D341Med (cell line): ENCODE results near the gene TRAPPC12.

Experiments
- DNase-seq: peaks from one replicate; pipeline ENCODE4 v3.0.0; 2012; ENCODE audit warnings: low spot score

The TRAPPC12 gene

DNA sequence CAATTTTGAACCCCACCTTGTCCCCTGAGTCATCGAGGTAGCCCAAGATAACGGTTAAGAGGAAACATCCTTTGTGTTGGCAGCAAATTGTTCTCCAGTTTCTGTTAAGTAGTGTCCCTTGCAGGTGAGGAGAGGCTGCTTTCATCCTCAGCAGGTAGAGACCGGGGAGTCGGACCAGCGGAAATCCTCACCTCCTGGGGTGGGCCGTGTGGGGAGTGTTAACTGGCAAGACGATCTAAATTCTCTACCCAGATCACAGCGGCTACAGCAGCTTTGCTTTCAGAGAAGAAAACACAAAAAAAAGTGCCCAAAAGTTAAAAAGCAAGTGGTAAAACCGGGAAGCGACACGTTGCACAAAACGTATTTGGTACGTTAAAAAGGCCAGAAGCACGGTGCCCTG, 76.6 kb downstream of the TRAPPC12 start:
- no peak for DNase-seq

DNA sequence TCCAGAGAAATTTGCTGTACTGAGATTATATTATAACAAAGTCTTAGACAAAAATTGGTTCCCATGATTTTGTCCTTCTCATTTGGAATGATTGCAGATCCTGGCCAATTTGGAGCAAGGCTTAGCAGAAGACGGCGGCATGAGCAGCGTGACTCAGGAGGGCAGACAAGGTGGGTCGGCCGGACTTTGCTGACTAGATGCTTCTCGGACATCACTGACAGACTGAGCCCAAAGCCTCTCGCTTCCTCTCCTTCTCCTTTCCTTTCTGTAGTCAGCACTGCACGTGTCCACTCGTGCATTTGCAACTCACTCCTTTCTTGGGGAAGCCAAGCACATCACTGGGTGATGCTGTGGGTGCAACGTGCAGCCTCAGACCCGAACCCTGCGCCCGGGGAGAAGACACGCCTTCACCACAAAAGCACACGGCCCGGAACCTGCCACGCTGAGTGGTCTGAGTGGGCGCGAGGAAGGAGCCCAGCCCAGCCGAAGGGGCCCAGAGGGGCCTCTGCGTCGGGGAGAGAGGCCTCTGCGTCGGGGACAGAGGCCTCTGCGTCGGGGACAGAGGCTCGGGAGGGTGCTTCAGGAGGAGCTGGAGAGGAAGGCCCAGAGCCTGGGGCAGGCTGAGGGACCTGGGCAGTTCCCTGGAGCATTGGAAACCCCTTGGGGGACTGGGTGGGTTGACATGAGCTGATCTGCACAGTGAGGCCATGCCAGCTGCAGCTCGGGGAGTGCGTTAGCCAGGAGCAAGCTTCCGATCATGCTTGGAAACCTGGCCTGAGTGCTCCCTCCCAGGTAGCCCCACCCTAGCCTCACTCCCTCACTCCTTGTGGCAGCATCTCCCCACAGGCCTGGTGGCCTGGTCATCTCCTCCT, 78.3 kb downstream of the TRAPPC12 start:
- DNase-seq, result no peak

DNA sequence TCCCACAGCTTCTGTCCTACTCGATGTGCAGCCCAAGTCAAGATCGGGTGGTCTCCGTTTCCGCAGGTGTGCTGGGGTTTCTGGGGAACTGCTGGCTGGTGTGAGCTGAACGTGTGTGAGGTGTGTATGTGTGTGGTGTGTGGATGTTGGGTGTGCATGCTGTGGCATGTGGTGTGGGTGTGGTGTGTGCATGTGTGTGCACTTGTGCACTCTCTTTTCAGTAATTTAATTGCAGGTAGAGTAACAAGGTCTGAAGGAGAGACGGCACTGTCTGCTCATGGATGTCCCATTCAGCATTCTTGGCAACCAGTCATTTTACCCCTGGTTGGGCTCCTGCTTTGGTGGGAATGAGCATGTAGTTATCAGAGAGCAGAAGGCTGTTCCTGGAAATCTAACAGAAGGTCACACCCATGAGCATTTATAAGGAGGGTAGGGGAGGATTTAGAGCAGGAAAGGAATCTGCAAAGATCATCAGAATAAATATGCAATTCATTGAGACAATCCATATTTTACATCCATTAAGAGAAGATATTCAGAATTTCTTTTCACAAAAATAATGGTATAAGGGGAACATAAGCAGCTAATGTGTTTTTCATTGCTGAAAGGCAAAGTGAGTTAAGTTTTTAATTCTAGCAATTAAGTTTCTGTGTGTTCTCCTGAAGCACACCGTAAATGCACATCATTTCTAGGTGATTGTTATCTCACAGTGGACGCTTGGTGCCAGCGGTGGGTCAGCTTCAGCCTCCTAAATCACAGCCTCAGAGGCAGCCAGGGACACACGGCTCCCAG, 79.1 kb downstream of the TRAPPC12 start:
- no peak for DNase-seq

- DNase-seq, result no peak
Measured at GRCh38 chr2:3459185-3460015, 79.9 kb downstream of the TRAPPC12 start.

- DNase-seq, result no peak
Measured at GRCh38 chr2:3460156-3460555, 80.7 kb downstream of the TRAPPC12 start.

DNA sequence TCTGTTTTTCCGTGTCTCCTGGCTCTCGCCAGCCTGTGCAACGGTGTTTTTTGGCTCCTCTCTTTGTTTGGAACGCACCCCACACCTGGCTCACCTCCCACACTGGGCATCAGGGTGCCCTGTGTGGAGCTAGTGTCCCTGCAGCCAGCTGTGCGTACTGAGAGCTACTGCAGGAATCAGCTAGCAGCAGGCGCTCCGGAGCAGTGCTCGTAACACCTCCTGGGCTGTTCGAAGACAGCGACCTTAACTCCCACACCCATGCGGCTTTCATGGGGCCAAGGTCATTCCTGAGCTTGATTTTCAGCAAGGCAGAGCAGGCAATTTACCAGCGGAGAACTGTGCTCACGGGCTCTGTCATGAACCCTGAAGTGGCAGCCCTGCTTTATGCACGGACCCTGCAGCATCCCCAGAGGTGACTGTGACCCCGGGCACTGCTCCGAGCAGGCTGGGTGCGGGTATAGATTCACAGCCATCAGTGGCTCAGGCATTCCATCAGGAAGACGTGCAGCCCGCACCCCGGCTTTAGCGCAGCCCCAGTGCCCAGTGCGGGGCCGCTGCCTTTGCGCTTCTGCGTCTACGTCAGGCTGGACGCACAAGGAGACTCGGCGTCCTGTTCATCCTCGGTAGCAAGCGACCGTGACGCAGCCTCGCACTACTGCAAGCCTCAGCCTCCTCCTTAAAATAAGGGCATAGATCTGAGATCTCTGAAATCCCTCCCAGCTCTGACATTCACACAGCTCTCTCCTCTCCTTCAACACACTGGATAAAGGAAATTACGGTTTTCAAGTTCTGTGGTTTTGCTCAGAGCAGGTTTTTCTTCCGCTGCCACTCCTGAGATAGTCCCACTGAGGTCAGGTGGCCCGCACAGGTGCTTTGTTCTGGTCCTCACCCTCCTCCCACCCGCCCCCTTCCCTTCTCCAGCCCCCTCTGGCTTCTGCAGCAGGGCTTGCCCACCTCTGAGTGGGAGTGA, 81.6 kb downstream of the TRAPPC12 start:
- DNase-seq, result no peak

GRCh38 chr2:3461801-3462492, 82.5 kb downstream of the TRAPPC12 start:
- no peak for DNase-seq

GRCh38 chr2:3462493-3463104, 83.1 kb downstream of the TRAPPC12 start:
- no peak for DNase-seq

GRCh38 chr2:3463186-3463835, 83.8 kb downstream of the TRAPPC12 start:
- no peak for DNase-seq

DNA sequence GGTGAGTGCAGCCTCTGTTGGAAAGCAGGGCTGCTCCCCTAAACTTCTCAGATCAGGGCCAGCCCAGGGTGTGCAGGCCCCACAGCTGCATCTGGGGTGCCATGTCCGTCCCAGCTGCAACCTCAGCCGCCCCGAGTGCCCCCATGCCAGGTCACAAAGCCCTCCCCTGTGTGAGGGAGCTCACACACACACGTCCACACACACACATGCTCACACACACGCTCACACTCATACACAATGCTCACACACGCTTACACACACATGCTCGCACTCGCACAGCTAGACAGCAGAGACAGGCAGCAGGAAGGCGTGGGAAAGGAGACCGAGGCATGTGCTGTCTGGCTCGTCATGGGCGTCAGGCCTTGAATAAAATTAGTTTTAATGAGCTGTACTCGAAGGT, 84.5 kb downstream of the TRAPPC12 start:
- DNase-seq, result no peak

GRCh38 chr2:3464401-3465005, 85.0 kb downstream of the TRAPPC12 start:
- DNase-seq, result no peak

- DNase-seq, result no peak
Measured at GRCh38 chr2:3465328-3465727, 85.8 kb downstream of the TRAPPC12 start.

GRCh38 chr2:3465844-3466481, 86.5 kb downstream of the TRAPPC12 start:
- DNase-seq, result no peak

DNA sequence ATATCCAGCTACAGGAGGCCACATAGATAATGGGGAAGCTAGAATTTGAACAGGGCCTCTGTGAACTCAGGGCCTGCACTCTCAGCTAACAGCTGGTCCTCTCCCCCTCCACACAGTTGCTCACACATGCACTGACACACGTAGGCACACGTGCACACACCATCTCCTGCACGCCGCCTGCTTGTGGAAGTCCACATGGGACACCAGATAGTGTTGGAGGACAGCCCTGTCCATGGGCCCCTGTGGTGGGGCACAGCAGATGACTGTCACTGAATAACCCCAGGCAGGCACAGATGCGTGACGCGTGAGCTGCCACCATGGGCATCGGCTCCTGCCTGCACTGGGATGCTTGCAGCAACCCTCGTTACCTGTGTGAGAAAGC, 87.0 kb downstream of the TRAPPC12 start:
- no peak for DNase-seq

GRCh38 chr2:3466966-3467365, 87.5 kb downstream of the TRAPPC12 start:
- no peak for DNase-seq

DNA sequence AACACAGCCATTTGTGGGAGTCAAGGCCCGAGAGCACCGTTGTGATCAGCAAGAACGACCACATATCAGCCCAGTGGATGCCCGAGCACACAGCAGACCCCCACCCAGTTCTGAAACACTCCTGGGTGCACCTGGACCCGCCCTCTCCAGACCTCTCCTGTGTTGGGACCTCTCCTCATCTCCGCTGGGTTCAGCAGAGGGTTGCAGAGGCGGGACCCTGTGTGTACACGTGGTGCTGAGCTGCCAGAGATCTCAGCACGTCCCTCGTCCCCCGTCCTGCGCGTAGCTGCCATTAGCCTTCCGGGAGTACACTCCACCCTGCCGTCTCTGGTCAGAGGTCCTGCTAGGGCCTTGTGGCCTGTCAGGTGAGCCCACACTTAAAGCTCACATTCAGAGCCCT, 88.2 kb downstream of the TRAPPC12 start:
- no peak for DNase-seq

GRCh38 chr2:3468296-3468988, 88.9 kb downstream of the TRAPPC12 start:
- no peak for DNase-seq

DNA sequence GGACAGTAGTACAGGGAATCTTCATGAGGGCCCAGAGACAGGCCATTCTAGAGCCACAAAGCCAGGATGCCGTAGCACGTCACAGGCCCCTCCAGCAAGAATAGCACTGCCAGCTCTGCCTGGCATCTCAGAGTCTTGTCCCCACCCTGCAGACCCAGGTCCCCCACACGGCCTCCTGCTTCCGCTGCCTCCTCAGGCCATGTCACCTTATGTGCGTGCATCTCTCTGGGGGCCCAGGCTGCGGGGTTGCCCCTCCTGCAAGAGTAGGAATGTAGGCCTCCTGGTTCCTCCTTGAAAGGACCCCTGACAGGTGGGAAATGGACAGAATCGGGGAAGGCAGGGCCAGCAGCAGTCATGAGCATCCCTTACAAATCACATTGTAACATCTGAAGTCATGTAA, 90.0 kb downstream of the TRAPPC12 start:
- no peak for DNase-seq
